H9 (cell line): ENCODE data around the gene SPHK1. TPM values are rescaled to one million over a fixed set of nuclear protein-coding genes. Genes with fewer than 3 reads are reported as not detected.

ENCODE experiments used
- DNase-seq: peaks from one replicate; pipeline ENCODE4 v3.0.0-alpha.2; 2017
- H2AFZ ChIP-seq: one replicate; pipeline ENCODE4 v1.6.1; 2013; ENCODE audit warnings: mild to moderate bottlenecking, low read length, control low read depth, moderate library complexity
- H2AK5ac ChIP-seq: 2 replicates; pipeline ENCODE4 v1.6.1; 2013; ENCODE audit warnings: low read length, control low read depth, mixed read lengths; ENCODE audit not compliant: insufficient read length
- H2BK120ac ChIP-seq: one replicate; pipeline ENCODE4 v1.6.1; 2013; ENCODE audit warnings: low read depth, mild to moderate bottlenecking, low read length, control low read depth, inconsistent platforms; ENCODE audit not compliant: poor library complexity, severe bottlenecking
- H2BK12ac ChIP-seq: 2 replicates; pipeline ENCODE4 v1.6.1; 2013; ENCODE audit warnings: low read length, control low read depth, mixed read lengths, low read depth; ENCODE audit not compliant: insufficient read length
- H2BK15ac ChIP-seq: 2 replicates; pipeline ENCODE4 v1.6.1; 2013; ENCODE audit warnings: low read depth, low read length, control low read depth
- H2BK20ac ChIP-seq: one replicate; pipeline ENCODE4 v1.6.1; 2013; ENCODE audit warnings: low read depth, mild to moderate bottlenecking, low read length, control low read depth, inconsistent platforms; ENCODE audit not compliant: poor library complexity, severe bottlenecking
- H2BK5ac ChIP-seq: 2 replicates; pipeline ENCODE4 v1.6.1; 2013; ENCODE audit warnings: low read length, control low read depth, mixed read lengths; ENCODE audit not compliant: insufficient read length
- H3K14ac ChIP-seq: 2 replicates; pipeline ENCODE4 v1.6.1; 2013; ENCODE audit warnings: low read length, control low read depth; ENCODE audit not compliant: insufficient read depth
- H3K18ac ChIP-seq: 2 replicates; pipeline ENCODE4 v1.6.1; 2013; ENCODE audit warnings: low read depth, mild to moderate bottlenecking, mixed read lengths, low read length, control low read depth; ENCODE audit not compliant: insufficient read length
- H3K23ac ChIP-seq: 2 replicates; pipeline ENCODE4 v1.6.1; 2013; ENCODE audit warnings: low read length, control low read depth, mixed read lengths, low read depth; ENCODE audit not compliant: insufficient read length
- H3K23me2 ChIP-seq: 2 replicates; pipeline ENCODE4 v1.6.1; 2013; ENCODE audit warnings: low read depth, mild to moderate bottlenecking, mixed read lengths, low read length, control low read depth; ENCODE audit not compliant: insufficient read length, poor library complexity, severe bottlenecking
- H3K27ac ChIP-seq: 2 replicates; pipeline ENCODE4 v1.5.1; 2013; ENCODE audit warnings: low read length, control low read depth, mixed read lengths, low read depth; ENCODE audit not compliant: insufficient read length
- H3K27me3 ChIP-seq: 2 replicates; pipeline ENCODE4 v1.6.1; 2013; ENCODE audit warnings: low read length, control low read depth, inconsistent platforms; ENCODE audit not compliant: insufficient read depth
- H3K4ac ChIP-seq: 2 replicates; pipeline ENCODE4 v1.6.1; 2013; ENCODE audit warnings: low read depth, mild to moderate bottlenecking, control low read depth, inconsistent platforms, low read length, moderate library complexity
- H3K4me1 ChIP-seq: 2 replicates; pipeline ENCODE4 v1.6.1; 2013; ENCODE audit warnings: low read length, control low read depth, inconsistent platforms; ENCODE audit not compliant: insufficient read depth
- H3K4me2 ChIP-seq: 2 replicates; pipeline ENCODE4 v1.6.1; 2013; ENCODE audit warnings: low read length, control low read depth, mixed read lengths; ENCODE audit not compliant: insufficient read length, insufficient read depth
- H3K56ac ChIP-seq: 2 replicates; pipeline ENCODE4 v1.6.1; 2013; ENCODE audit warnings: low read depth, mild to moderate bottlenecking, mixed read lengths, low read length, control low read depth; ENCODE audit not compliant: insufficient read length
- H3K79me1 ChIP-seq: 2 replicates; pipeline ENCODE4 v1.6.1; 2013; ENCODE audit warnings: low read depth, mild to moderate bottlenecking, moderate library complexity, low read length, control low read depth, inconsistent platforms; ENCODE audit not compliant: insufficient read depth, poor library complexity, severe bottlenecking
- H3K79me2 ChIP-seq: 2 replicates; pipeline ENCODE4 v1.6.1; 2013; ENCODE audit warnings: low read length, control low read depth, inconsistent platforms; ENCODE audit not compliant: insufficient read depth
- H3K9ac ChIP-seq: 2 replicates; pipeline ENCODE4 v1.6.1; 2013; ENCODE audit warnings: low read length, control low read depth, mixed read lengths; ENCODE audit not compliant: insufficient read length; ENCODE audit errors: extremely low read depth
- H3K9me3 ChIP-seq: one replicate; pipeline ENCODE4 v1.6.1; 2013; ENCODE audit warnings: low read depth, low read length, inconsistent platforms; ENCODE audit not compliant: control insufficient read depth
- H3T11ph ChIP-seq: one replicate; pipeline ENCODE4 v1.6.1; 2013; ENCODE audit warnings: mild to moderate bottlenecking, low read length, control low read depth, inconsistent platforms
- H4K20me1 ChIP-seq: one replicate; pipeline ENCODE4 v1.6.1; 2013; ENCODE audit not compliant: control insufficient read depth, insufficient read length, insufficient read depth
- H4K5ac ChIP-seq: 2 replicates; pipeline ENCODE4 v1.6.1; 2013; ENCODE audit warnings: low read depth, mild to moderate bottlenecking, mixed read lengths, low read length, control low read depth; ENCODE audit not compliant: insufficient read length
- H4K8ac ChIP-seq: replicated peaks from 2 replicates; pipeline ENCODE4 v1.6.1; 2013; ENCODE audit warnings: low read length, control low read depth, mixed read lengths, low read depth; ENCODE audit not compliant: insufficient read length
- H4K91ac ChIP-seq: 2 replicates; pipeline ENCODE4 v1.6.1; 2013; ENCODE audit warnings: low read depth, mild to moderate bottlenecking, moderate library complexity, mixed read lengths, low read length, control low read depth; ENCODE audit not compliant: insufficient read length
- H3K27ac Mint-ChIP-seq, 3 experiments: 2 replicates in 2 of 3; 3 replicates in 1 of 3; pipeline ENCODE4 v1.8.0; 2020 to 2021; ENCODE audit warnings: mixed read lengths in 3 of 3, mild to moderate bottlenecking in 1 of 3, moderate library complexity in 1 of 3
- H3K27me3 Mint-ChIP-seq: 2 replicates; pipeline ENCODE4 v1.8.0; 2021; ENCODE audit warnings: low read depth, mild to moderate bottlenecking, moderate library complexity, mixed read lengths
- H3K36me3 Mint-ChIP-seq, 3 experiments: 2 replicates in 2 of 3; 3 replicates in 1 of 3; pipeline ENCODE4 v1.8.0; 2020 to 2021; ENCODE audit warnings: low read depth in 3 of 3, mixed read lengths in 3 of 3; ENCODE audit not compliant: insufficient read depth in 1 of 3
- H3K4me1 Mint-ChIP-seq, 2 experiments: 2 replicates each; pipeline ENCODE4 v1.8.0; 2020; ENCODE audit warnings: mixed read lengths in 2 of 2
- H3K4me3 Mint-ChIP-seq, 2 experiments: 2 replicates in 1 of 2; 3 replicates in 1 of 2; pipeline ENCODE4 v1.8.0; 2020 to 2021; ENCODE audit warnings: mild to moderate bottlenecking in 2 of 2, mixed read lengths in 2 of 2, moderate library complexity in 1 of 2
- H3K9me3 Mint-ChIP-seq, 2 experiments: 2 replicates in 1 of 2; 3 replicates in 1 of 2; pipeline ENCODE4 v1.8.0; 2020; ENCODE audit warnings: mild to moderate bottlenecking in 2 of 2, mixed read lengths in 2 of 2, moderate library complexity in 1 of 2
- WGBS: extraction: QIAGEN DNeasy Blood & Tissue Kit; methylation state at CpG from one replicate; pipeline ENCODE4 v1.1.7; 2013; ENCODE audit warnings: missing lambda C conversion rate, low lambda C conversion rate, mixed read lengths; ENCODE audit not compliant: insufficient read length; ENCODE audit errors: extremely low coverage; 5-methylcytosine and 5-hydroxymethylcytosine counted together
- total RNA-seq: library from RNA; stranded (reverse); gene quantifications from 2 replicates; pipeline ENCODE4 v1.2.1, GENCODE V29; 2021
- TF ChIP-seq, protein P1 (sequence below): fragments of 200-600 bp; sonication (generic); conservative IDR thresholded peaks from 3 replicates; pipeline ENCODE4 v1.8.0; 2021; ENCODE audit warnings: antibody characterized with exemption, mild to moderate bottlenecking

Gene SPHK1
- total RNA-seq, 1 experiment from 2014 or later, result 1.4 TPM

DNA sequence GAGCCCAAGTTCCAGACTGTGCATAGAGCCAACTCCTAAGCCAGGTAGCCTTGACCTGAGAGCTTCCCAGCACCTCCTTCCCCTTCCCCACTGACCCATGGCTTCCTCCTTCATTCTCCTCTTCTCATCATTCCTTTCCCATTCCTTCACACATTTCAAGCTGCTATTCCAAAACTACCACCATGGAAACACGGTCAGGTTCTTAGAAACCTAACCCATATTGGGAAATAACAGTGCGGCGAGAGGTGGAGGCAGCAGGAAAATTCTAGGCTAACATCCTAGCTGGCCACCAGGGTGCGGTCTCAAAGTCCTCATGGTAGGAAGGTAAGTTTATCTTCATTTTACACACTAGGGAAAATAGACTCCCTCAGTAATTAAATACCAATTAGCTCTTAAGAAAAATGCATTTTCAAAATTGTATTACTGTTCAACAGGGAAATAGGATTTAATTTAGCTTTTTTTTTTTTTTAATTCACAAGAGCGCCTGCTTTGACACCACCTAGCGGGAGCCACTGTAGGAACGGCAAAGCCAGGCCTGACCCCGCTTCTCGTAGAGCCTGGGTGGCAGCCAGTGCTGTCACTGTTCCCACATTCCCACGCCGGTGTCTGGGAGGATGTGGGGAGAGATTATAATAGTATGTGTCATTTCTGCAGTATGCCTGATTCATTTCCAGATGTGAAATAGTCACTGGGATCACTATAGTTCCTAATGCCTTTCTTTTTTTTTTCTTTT, 14.0 kb upstream of the SPHK1 start:
- H3K14ac ChIP-seq, result no peak overlapping the region; the same call in 1 of the 2 replicates
- H3K23ac ChIP-seq, result no peak overlapping the region
- no peak overlapping the region for H3K18ac ChIP-seq
- H3K27me3 ChIP-seq, result no peaks in the 10 kb centered on the region
- no peak for DNase-seq
- H3K27ac ChIP-seq, result no peak overlapping the region
- no peak overlapping the region for H2BK12ac ChIP-seq
- no CpG with 5 or more reads among the region's 11 CpGs for WGBS
- no peak overlapping the region for H2BK15ac ChIP-seq
- Mint-ChIP-seq H3K9me3 (no peaks in the 10 kb centered on the region; a peak in 1 of 5 replicates), H3K4me3 (no peak overlapping the region), H3K27ac (no peak overlapping the region), H3K4me1 (peaks cover 21 to 36% of the 10 kb centered on the region in 2 experiments), H3K36me3 (no peaks in the 10 kb centered on the region), H3K27me3 (no peaks in the 10 kb centered on the region; the same call in none of the 2 replicates)
- H3K4ac ChIP-seq, result no peak overlapping the region
- H2AFZ ChIP-seq, result no peak overlapping the region
- H3K23me2 ChIP-seq, result no peaks in the 10 kb centered on the region
- no peak overlapping the region for H4K5ac ChIP-seq
- H3K9ac ChIP-seq, result no peak overlapping the region
- no peak overlapping the region for H4K8ac ChIP-seq
- H3K4me2 ChIP-seq, result no peak overlapping the region
- no peak overlapping the region for H2BK5ac ChIP-seq
- H3K79me2 ChIP-seq, result no peaks in the 10 kb centered on the region
- H3K79me1 ChIP-seq, result no peaks in the 10 kb centered on the region
- no peak overlapping the region for H3K56ac ChIP-seq
- no peaks in the 10 kb centered on the region for H3K9me3 ChIP-seq
- TF ChIP-seq, protein P1, sequence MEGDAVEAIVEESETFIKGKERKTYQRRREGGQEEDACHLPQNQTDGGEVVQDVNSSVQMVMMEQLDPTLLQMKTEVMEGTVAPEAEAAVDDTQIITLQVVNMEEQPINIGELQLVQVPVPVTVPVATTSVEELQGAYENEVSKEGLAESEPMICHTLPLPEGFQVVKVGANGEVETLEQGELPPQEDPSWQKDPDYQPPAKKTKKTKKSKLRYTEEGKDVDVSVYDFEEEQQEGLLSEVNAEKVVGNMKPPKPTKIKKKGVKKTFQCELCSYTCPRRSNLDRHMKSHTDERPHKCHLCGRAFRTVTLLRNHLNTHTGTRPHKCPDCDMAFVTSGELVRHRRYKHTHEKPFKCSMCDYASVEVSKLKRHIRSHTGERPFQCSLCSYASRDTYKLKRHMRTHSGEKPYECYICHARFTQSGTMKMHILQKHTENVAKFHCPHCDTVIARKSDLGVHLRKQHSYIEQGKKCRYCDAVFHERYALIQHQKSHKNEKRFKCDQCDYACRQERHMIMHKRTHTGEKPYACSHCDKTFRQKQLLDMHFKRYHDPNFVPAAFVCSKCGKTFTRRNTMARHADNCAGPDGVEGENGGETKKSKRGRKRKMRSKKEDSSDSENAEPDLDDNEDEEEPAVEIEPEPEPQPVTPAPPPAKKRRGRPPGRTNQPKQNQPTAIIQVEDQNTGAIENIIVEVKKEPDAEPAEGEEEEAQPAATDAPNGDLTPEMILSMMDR, result peak; percentile 66
- H4K91ac ChIP-seq, result no peak overlapping the region
- H4K20me1 ChIP-seq, result no peaks in the 10 kb centered on the region
- no peak overlapping the region for H2BK120ac ChIP-seq
- no peak overlapping the region for H2BK20ac ChIP-seq
- H2AK5ac ChIP-seq, result no peak overlapping the region
- H3K4me1 ChIP-seq, result peaks cover 5% of the 10 kb centered on the region; the same call in 1 of the 2 replicates
- H3T11ph ChIP-seq, result no peak overlapping the region
